ENCODE data around the gene IBA57. TPM values are rescaled to one million over a fixed set of nuclear protein-coding genes. Genes with fewer than 3 reads are reported as not detected.

The IBA57 gene
- total RNA-seq, 3 donors from 2014 or later, result 3.4 to 4.1 (median 3.9) TPM

- intact Hi-C loops (cut with DNase I; ENCODE audit: low total_unique reads), result no loop called here
- Histone ChIP-seq H3K36me3 (no peaks in the 10 kb centered on the region), H3K27ac (no peak overlapping the region), H3K4me1 (no peaks in the 10 kb centered on the region), H3K27me3 (no peaks in the 10 kb centered on the region), H3K4me3 (no peak overlapping the region), H3K9me3 (peaks cover 17 to 19% of the 10 kb centered on the region in 2 donors)
- no peak for DNase-seq (ENCODE audit: low spot score in 2 of 2)
- TF ChIP-seq POLR2AphosphoS5 (IDR thresholded peaks at IDR 0.05) (no peak), CTCF (IDR thresholded peaks at IDR 0.05) (no peak), POLR2A (IDR thresholded peaks at IDR 0.05) (no peak)
These were observed 29.6 kb downstream of the IBA57 start for GRCh38 chr1:228194921-228195812.

GRCh38 chr1:228197555-228198147 lies 32.0 kb downstream of the IBA57 start:
- H3K36me3 ChIP-seq, result no peaks in the 10 kb centered on the region
- no peaks in the 10 kb centered on the region for H3K27me3 ChIP-seq
- H3K9me3 ChIP-seq, result peaks cover 17 to 19% of the 10 kb centered on the region in 2 donors
- no peak overlapping the region for H3K27ac ChIP-seq
- no peak for TF ChIP-seq POLR2AphosphoS5 (IDR thresholded peaks at IDR 0.05)
- TF ChIP-seq CTCF (IDR thresholded peaks at IDR 0.05), result no peak
- no peak for TF ChIP-seq POLR2A (IDR thresholded peaks at IDR 0.05)
- H3K4me3 ChIP-seq, result no peak overlapping the region
- no peak for DNase-seq (ENCODE audit: low spot score in 2 of 2)
- H3K4me1 ChIP-seq, result no peaks in the 10 kb centered on the region
- intact Hi-C loops (cut with DNase I; ENCODE audit: low total_unique reads), result no loop called here

- H3K36me3 ChIP-seq, result no peaks in the 10 kb centered on the region
- H3K27ac ChIP-seq, result no peak overlapping the region
- DNase-seq (ENCODE audit: low spot score in 2 of 2), result no peak
- H3K4me1 ChIP-seq, result no peaks in the 10 kb centered on the region
- H3K27me3 ChIP-seq, result no peaks in the 10 kb centered on the region
- H3K9me3 ChIP-seq, result peaks cover 17 to 19% of the 10 kb centered on the region in 2 donors
- H3K4me3 ChIP-seq, result no peak overlapping the region
- TF ChIP-seq CTCF (IDR thresholded peaks at IDR 0.05) (no peak), POLR2A (IDR thresholded peaks at IDR 0.05) (no peak), POLR2AphosphoS5 (IDR thresholded peaks at IDR 0.05) (no peak)
- intact Hi-C loops (cut with DNase I; ENCODE audit: low total_unique reads), result no loop called here
These were observed 33.5 kb downstream of the IBA57 start for GRCh38 chr1:228198977-228199590.

- Histone ChIP-seq H3K27ac (no peak overlapping the region), H3K4me3 (no peak overlapping the region), H3K9me3 (peaks cover 0 to 2% of the 10 kb centered on the region in 2 donors), H3K4me1 (no peaks in the 10 kb centered on the region), H3K36me3 (no peaks in the 10 kb centered on the region), H3K27me3 (no peaks in the 10 kb centered on the region)
- intact Hi-C loops (cut with DNase I; ENCODE audit: low total_unique reads), result no loop called here
- DNase-seq (ENCODE audit: low spot score in 2 of 2), result no peak
- TF ChIP-seq CTCF (IDR thresholded peaks at IDR 0.05), result no peak
- TF ChIP-seq POLR2AphosphoS5 (IDR thresholded peaks at IDR 0.05), result no peak
- TF ChIP-seq POLR2A (IDR thresholded peaks at IDR 0.05), result no peak
These were observed 39.4 kb downstream of the IBA57 start for GRCh38 chr1:228204958-228205357.
